ENCODE results near the gene FABP7. TPM values are rescaled to one million over a fixed set of nuclear protein-coding genes. Genes with fewer than 3 reads are reported as not detected.
"Not testable (repeated sequence)": the region's sequence is repeated elsewhere in the genome, so short reads cannot be mapped to it uniquely, and the experiment has no call there.

FABP7 gene
- total RNA-seq (2014; rRNA removed; shearing (Covaris generic)): not detected in 2 replicates

DNA sequence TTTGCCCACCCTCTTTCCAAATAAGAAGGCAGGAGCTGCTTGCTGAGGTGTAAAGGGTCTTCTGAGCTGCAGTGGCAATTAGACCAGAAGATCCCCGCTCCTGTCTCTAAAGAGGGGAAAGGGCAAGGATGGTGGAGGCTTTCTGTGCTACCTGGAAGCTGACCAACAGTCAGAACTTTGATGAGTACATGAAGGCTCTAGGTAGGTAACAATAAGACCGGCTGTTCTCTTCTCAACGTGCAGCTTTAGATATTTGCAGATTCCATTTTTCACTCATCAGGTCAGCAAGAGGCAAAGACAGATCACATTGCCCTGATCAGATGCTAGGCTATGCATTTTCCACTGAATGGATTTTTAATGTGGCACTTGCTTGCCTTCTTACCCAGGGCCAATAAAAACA is at the start of gene FABP7:
Gene FABP7, plus strand, starts transcription at position 50 of the 400 bp plus-strand sequence. Its CDS starts 79 bp downstream, at position 129.
- in situ Hi-C loops (cut with HindIII; ENCODE audit: low sequenced_read_pairs): no loop called here
- DNase-seq (ENCODE audit: low spot score): no peak

DNA sequence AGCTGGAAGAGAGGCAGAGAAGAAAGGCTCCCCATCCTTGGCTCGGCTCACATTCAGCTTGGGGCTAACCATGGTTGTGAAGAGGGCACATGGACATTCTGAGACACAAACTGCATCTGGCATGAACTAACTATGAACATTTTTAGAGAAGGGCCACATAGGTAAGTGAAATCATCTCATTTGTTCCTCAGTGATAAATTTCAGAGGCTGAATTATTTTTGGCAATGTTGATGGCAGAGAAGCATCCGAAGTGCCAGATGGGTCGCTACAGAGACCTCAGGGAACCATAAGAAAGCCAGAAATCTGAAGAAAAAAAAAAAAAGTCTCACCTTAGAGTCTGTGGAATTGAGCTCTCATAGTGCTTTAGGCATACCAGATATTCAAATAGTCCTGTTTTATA is 49.2 kb upstream of the FABP7 start:
- in situ Hi-C loops (cut with HindIII; ENCODE audit: low sequenced_read_pairs): no loop called here
- DNase-seq (ENCODE audit: low spot score): peak; percentile 92

GRCh38 chr6:122730775-122731386 is 48.6 kb upstream of the FABP7 start:
- in situ Hi-C loops (cut with HindIII; ENCODE audit: low sequenced_read_pairs): no loop called here
- peak; percentile 88 for DNase-seq (ENCODE audit: low spot score)

DNA sequence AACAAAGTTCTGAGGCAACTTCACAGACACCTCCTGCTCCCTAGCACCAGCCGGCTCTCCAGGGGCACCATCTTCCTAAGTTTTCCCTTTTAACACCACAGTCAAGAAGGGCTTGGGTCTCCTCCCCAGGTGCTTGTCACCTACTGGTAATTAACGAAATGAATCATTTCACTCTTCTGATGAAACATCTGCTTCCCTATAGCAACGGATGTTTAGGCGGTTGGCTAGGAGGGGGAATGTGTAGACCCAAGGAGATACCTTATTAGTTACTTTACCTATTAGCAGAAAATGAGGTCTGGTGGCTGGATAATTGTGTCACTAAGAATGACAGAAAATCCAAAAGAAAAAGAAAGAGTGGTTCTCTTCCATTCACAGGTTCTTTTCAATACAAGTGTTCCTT is 46.3 kb upstream of the FABP7 start:
- DNase-seq (ENCODE audit: low spot score): no peak
- in situ Hi-C loops (cut with HindIII; ENCODE audit: low sequenced_read_pairs): no loop called here

DNA sequence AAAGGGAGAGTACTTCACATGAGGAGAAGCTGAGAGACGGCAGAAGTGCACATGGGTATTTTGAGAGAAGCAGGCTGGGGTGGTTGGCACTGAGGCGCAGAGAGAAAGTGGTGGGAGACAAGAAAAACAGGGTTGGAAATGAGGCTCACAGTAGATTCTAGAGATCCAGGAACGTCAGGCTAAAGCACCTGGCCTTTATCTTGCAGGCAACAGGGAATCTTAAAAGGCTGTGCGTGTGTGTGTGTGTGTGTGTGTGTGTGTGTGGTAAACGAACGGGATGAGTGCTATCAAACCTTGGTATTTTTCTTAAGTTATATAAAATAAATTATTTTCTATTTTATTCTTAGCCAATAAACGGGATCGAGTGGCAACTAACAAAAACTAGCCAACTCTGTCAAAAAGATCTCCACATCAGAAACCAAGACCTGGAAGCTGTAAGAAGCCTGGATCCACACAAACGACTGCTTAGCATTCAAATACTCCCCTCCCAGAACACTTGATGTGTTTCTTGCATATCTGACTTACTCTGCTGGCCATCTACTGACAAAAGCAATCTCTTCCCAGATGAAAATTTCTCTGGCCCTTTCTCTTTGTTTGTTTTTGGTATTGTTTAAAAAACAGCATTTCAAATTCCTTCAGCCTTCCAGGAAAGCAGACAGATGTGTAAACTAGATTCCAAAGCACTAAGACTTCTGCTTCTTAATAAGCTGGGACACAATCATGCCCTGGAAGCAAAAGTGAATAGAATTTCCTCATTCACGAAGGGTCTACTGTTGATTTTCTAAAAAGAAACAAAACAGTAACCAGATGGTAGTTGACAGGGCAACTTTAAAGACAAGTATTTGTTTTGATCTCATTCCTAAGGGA is 44.8 kb upstream of the FABP7 start:
- in situ Hi-C loops (cut with HindIII; ENCODE audit: low sequenced_read_pairs): no loop called here
- peak; percentile 46 for DNase-seq (ENCODE audit: low spot score)

DNA sequence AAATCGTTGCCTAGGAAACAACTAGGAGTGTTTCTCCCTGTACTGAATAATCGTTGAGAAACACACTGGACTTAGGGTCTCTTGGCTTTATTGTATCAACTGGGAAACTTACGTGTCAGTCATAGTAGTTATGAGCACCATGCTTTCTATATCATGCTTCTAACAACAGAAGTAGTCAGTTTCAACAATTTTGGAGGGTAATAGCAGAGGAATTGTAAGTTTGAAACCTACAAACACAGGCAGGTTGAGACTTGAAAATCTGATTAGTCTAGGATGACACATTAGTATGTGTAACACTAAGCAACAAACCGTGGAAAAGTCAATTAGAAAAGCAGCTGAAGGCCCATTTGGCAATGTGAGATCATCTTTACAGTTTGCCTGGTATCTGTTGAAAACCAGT is 43.9 kb upstream of the FABP7 start:
- in situ Hi-C loops (cut with HindIII; ENCODE audit: low sequenced_read_pairs): no loop called here
- DNase-seq (ENCODE audit: low spot score): peak; percentile 58

GRCh38 chr6:122736163-122736562 is 43.4 kb upstream of the FABP7 start:
- in situ Hi-C loops (cut with HindIII; ENCODE audit: low sequenced_read_pairs): no loop called here
- peak; percentile 49 for DNase-seq (ENCODE audit: low spot score)

DNA sequence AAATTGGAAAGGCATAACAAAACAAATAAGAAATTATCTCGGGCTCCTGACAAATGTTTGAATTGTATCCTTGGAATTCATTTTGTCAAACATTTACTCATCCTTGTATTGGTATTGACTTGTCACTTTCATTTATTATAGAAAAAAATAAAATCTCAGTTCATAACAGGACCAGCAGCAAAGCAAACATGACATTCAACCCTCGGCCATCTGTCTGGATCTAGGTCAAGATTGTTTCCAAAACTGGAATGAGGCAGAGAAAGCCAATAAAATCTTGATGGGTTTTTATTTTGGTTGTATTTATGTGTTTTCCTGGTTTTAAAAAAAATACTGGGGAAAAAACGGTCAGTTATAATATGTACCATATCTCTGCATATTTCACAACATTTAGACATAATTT is 42.9 kb upstream of the FABP7 start:
- DNase-seq (ENCODE audit: low spot score): peak; percentile 84
- in situ Hi-C loops (cut with HindIII; ENCODE audit: low sequenced_read_pairs): no loop called here

DNA sequence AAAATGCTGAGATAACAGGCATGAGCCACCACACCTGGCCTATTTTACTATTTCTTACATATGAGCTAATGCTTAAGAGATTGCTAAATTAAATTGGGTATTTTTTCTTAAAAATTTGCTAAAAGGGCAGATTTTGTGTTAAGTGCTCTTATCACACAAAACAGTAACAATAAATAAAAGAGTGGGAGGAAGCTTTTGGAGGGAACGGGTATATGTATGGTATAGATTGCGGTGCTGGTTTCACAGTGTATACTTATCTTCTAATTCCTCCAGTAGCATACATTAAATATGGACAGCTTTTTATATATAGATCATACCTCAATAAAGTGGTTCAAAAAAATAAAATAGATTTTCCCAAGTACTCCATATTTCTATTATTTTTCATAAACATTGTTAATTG is 39.4 kb upstream of the FABP7 start:
- no peak for DNase-seq (ENCODE audit: low spot score)
- in situ Hi-C loops (cut with HindIII; ENCODE audit: low sequenced_read_pairs): no loop called here

- DNase-seq (ENCODE audit: low spot score): no peak
- in situ Hi-C loops (cut with HindIII; ENCODE audit: low sequenced_read_pairs): no loop called here
Observed at GRCh38 chr6:122740936-122741335, 38.6 kb upstream of the FABP7 start.

DNA sequence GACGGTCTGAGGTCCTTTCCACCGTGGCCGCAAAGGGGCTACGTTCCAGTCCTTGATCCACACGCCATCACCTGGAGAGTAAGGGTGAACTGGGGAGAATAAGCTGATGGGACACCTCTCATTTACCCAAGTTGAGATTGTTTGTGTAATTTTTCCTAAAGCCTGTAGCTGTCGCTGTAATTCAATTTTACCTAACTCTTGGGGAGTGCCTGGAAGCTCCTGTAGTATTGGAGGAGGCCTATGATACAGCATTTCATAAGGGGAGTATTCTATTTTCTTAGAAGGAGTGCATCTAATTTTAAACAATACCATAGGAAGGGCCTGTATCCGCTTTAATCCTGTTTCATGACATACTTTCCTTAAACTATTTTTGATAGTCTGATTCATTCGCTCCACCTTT is 35.3 kb upstream of the FABP7 start:
- peak; percentile 55 for DNase-seq (ENCODE audit: low spot score)
- in situ Hi-C loops (cut with HindIII; ENCODE audit: low sequenced_read_pairs): not testable (repeated sequence)

DNA sequence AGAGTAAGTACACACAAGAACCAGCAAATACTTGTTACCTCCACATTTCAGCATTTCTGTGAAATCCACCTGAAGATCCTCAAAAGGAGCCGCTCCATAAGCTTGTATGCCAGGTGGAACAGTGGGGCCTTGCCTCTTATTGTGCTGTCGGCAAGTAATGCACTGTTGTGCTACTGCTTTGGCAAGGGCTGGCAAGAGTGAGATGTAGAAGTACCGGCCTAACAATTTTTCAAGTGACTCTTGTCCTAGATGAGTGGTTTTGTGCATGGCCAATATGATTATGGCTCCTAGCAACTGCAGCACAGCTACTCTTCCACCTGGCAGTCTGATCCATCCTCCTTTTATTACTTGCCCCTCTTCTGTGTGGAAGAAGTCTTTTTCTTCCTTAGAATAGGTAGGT is 34.7 kb upstream of the FABP7 start:
- in situ Hi-C loops (cut with HindIII; ENCODE audit: low sequenced_read_pairs); DNase-seq (ENCODE audit: low spot score): not testable (repeated sequence)

GRCh38 chr6:122746688-122747087 is 32.8 kb upstream of the FABP7 start:
- in situ Hi-C loops (cut with HindIII; ENCODE audit: low sequenced_read_pairs): no loop called here
- no peak for DNase-seq (ENCODE audit: low spot score)

DNA sequence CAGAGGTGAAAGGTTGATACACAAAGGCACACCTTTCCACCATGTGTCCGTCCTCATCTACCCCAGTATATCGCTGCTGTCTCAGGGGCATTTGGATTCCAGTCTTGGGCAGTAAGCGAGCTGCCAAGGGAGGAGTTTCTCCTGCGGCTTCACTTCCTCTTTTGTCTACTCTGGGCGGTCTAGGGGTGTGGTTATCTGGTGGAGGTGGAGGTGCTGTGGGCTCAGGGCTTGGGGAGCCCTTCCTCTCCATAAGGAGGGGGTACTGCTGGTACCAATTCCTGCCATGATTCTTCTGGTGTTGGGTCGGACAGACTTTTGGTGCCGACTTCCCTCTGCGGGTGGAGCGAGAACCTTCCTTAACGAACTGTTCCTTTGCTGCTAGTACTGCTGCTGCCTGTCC is 31.9 kb upstream of the FABP7 start:
- in situ Hi-C loops (cut with HindIII; ENCODE audit: low sequenced_read_pairs): no loop called here
- DNase-seq (ENCODE audit: low spot score): no peak

DNA sequence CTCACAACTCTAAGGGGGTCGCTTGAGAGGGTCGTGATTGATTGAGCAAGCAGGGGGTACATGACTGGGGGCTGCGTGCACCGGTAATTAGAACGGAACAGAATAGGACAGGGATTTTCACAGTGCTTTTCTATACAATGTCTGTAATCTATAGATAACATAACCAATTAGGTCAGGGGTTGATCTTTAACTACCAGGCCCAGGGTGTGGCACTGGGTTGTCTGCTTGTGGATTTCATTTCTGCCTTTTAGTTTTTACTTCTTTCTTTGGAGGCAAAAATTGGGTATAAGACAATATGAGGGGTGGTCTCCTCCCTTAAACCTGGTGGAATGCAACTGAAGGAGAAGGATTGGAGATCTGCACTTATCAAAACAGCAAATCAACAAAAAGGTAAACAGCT is 30.6 kb upstream of the FABP7 start:
- in situ Hi-C loops (cut with HindIII; ENCODE audit: low sequenced_read_pairs); DNase-seq (ENCODE audit: low spot score): not testable (repeated sequence)

- no peak for DNase-seq (ENCODE audit: low spot score)
- in situ Hi-C loops (cut with HindIII; ENCODE audit: low sequenced_read_pairs): no loop called here
Observed at GRCh38 chr6:122749451-122750050, 30.0 kb upstream of the FABP7 start.

GRCh38 chr6:122751326-122751725 is 28.2 kb upstream of the FABP7 start:
- in situ Hi-C loops (cut with HindIII; ENCODE audit: low sequenced_read_pairs): no loop called here
- no peak for DNase-seq (ENCODE audit: low spot score)

DNA sequence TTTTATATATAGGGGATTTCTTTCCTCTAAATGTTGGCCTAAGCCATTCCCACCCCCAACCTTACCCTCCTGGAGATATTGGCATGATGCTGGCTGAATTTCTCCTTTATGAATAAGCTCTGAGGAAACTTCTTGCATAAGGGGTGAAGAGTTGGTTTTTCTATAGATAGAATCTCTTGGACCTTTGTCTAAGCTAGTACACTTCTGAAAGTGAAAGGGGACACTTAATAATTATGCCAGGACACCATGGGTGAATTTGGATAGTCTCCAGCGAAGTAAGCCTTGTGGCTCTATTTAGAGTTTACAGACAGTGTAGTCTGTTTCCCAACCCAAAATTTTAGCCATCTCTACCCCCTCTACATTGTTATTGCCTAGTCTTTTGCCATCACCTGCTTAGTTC is 27.1 kb upstream of the FABP7 start:
- in situ Hi-C loops (cut with HindIII; ENCODE audit: low sequenced_read_pairs): no loop called here
- DNase-seq (ENCODE audit: low spot score): peak; percentile 47

GRCh38 chr6:122753000-122753687 is 26.4 kb upstream of the FABP7 start:
- in situ Hi-C loops (cut with HindIII; ENCODE audit: low sequenced_read_pairs): no loop called here
- peak; percentile 71 for DNase-seq (ENCODE audit: low spot score)

DNA sequence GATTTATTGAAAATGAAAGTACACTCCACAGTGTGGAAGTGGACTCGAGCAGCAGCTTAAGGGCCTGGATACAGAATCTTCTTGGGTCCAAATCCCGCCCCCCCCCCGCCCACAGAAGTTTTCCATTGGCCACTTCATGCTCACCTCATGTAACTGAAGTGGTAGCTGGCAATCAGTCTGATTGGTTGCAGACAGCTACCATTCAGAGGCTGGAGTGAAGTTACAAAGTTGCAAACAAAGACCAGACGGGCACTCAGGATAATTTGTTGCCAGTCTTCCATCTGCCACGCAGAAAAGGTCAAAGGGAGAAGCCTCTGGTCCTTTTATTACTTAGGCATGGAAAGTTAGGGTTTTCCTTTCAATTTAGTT is 25.8 kb upstream of the FABP7 start:
- DNase-seq (ENCODE audit: low spot score): peak; percentile 64
- in situ Hi-C loops (cut with HindIII; ENCODE audit: low sequenced_read_pairs): no loop called here

Measured in G401 (cell line).